Measurements from ENCODE around the gene TNS1. TPM values are rescaled to one million over a fixed set of nuclear protein-coding genes. Genes with fewer than 3 reads are reported as not detected.

Gene TNS1
- total and polyA plus RNA-seq, 9 of the 15 experiments (the other 6 are each of a cell fraction or from before 2014, with no cell fraction given) = 0.13 to 2.7 (median 0.77) TPM

GRCh38 chr2:217790681-217791392 lies 212.0 kb downstream of the TNS1 start:
- H3K79me2 ChIP-seq (ENCODE audit: control insufficient read depth, insufficient read depth, low read length) = no peaks in the 10 kb centered on the region
- H3K9me3 ChIP-seq (replicated peaks; ENCODE audit: control insufficient read depth, insufficient read depth, low read depth, low read length) = no peaks in the 10 kb centered on the region
- H3K4me2 ChIP-seq (ENCODE audit: insufficient read depth, low read length) = no peak overlapping the region
- DNase-seq (ENCODE audit: extremely low read depth in 1 of 4, low spot score in 3 of 4) (no peak), ATAC-seq (no peak), FAIRE-seq (no peak)
- intact Hi-C loops (cut with micrococcal nuclease) (no loop called here), in situ Hi-C loops (cut with MboI) (loop anchor here (5.0 kb wide), 1 partner anchor 96 kb away; no protein-coding TSS in a partner anchor)
- no peak overlapping the region for H3K4me3 ChIP-seq
- POLR2A ChIA-PET = interaction anchor here (0.7 to 0.8 kb wide), 3 partner anchors 90 to 178 kb away, joined by 3 to 4 read pairs (median 4); no protein-coding TSS in a partner anchor
- 7% methylated on average over 4 of the region's 5 CpGs for WGBS (ENCODE audit: insufficient coverage, low coverage, missing lambda C conversion rate)
- peaks cover 11% of the 10 kb centered on the region in 2 experiments; a peak in 4 of 5 replicates for H3K4me1 ChIP-seq (replicated peaks in 1 of 2; ENCODE audit: control insufficient read depth in 2 of 2, insufficient read depth in 2 of 2, low read length in 2 of 2)
- H3K9ac ChIP-seq (ENCODE audit: insufficient read depth in 1 of 2, low read depth in 2 of 2, low read length in 2 of 2) = no peak overlapping the region
- no peak overlapping the region for H3K27ac ChIP-seq (ENCODE audit: extremely low read depth, low read depth, low read length)
- no peaks in the 10 kb centered on the region for H3K27me3 ChIP-seq (ENCODE audit: control insufficient read depth in 2 of 2, insufficient read depth in 2 of 2, low read length in 2 of 2)
- H2AFZ ChIP-seq (ENCODE audit: low read depth, low read length) = peak overlapping the region; percentile 83
- H4K20me1 ChIP-seq (replicated peaks; ENCODE audit: control insufficient read depth, insufficient read depth, low read length) = no peaks in the 10 kb centered on the region; the same call in 1 of the 2 replicates
- CTCF ChIA-PET (ENCODE audit: low intra/inter-chr PET ratio) = interaction anchor here (0.6 to 2.0 kb wide), 3 partner anchors 96 to 188 kb away, joined by 5 to 13 read pairs (median 5); no protein-coding TSS in a partner anchor
- no peaks in the 10 kb centered on the region for H3K9me1 ChIP-seq (ENCODE audit: control insufficient read depth, insufficient read depth, low read length)
- TF ChIP-seq ZNF668 (CRISPR knock-in tag; IDR thresholded peaks at IDR 0.05) (no peak), ATF3 (IDR thresholded peaks at IDR 0.05) (0 out of 2 replicates have a peak, but pooled peaks have one; percentile 31), ATF3 (CRISPR knock-in tag; conservative IDR thresholded peaks at IDR 0.05) (no peak), EGR1 (conservative IDR thresholded peaks at IDR 0.05) (peak; percentile 65)
- no TSS peak for BruUV-seq (replicated peaks)
- H3K36me3 ChIP-seq (ENCODE audit: control insufficient read depth, insufficient read depth, low read length) = no peaks in the 10 kb centered on the region

All from K562 (cell line).